ENCODE data around the gene PIGB.
"Not testable (repeated sequence)": the region's sequence is repeated elsewhere in the genome, so short reads cannot be mapped to it uniquely, and the experiment has no call there.

Gene PIGB

GRCh38 chr15:55302801-55303200, 16.2 kb upstream of the PIGB start:
- DNase-seq = not testable (repeated sequence)

DNA sequence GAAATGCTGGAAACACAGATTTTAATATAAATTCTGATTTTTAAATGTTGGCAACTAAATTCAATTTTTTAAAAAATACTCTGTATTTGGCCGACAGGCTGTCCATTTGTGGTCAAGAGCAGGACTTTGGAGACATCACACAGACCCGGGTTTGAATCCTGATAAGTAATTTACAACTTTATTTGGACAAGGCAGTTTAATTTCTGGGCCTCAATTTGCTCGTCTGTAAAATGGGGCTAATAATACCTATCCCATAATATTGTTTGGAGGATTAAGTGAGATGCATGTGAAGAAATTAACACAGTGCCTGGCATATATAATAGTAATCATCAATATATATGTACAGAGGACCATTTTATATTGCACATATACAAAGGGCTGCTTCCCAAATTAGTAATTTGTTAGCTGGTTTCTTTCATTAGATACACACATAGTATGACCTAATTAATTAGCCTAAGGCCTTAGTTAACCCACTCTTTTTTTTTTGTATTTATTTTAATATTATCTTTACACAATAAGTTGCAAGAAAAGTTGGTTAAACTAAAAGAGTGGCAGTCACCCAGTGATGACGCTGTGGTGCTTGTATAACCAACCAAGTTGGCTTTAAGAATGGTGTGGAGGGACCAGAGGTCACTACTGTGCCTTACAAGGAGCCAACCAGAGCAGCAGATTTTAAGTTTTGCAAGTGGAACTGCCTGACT, 665 bp downstream of the PIGB start:
- DNase-seq = peak; percentile 14

GRCh38 chr15:55320238-55320550, 1.2 kb downstream of the PIGB start:
- no peak for DNase-seq

GRCh38 chr15:55320963-55321362, 1.9 kb downstream of the PIGB start:
- no peak for DNase-seq

- no peak for DNase-seq
Observed at GRCh38 chr15:55322467-55322866, 3.4 kb downstream of the PIGB start.

- no peak for DNase-seq
Observed at GRCh38 chr15:55327387-55327786, 8.4 kb downstream of the PIGB start.

GRCh38 chr15:55334371-55334770, 15.3 kb downstream of the PIGB start:
- DNase-seq = no peak

DNA sequence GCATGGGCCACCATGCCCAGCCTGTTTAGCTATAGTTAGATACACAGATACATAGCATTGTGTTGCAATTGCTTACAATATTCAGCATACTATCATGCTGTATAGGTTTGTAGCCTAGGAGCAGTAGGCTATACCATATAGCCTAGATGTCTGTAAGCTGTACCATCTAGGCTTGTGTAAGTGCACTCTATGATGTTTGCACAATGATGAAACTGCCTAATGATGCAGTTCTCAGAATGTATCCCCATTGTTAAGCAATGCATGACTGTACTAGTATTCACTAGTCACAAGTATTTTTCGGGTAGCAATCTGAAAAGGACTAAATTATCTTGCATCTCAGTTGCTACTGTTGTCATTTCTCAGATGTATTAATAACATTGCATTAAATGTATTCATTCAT, 16.0 kb downstream of the PIGB start:
- no peak for DNase-seq

- no peak for DNase-seq
Observed at GRCh38 chr15:55337160-55337559, 18.1 kb downstream of the PIGB start.

DNA sequence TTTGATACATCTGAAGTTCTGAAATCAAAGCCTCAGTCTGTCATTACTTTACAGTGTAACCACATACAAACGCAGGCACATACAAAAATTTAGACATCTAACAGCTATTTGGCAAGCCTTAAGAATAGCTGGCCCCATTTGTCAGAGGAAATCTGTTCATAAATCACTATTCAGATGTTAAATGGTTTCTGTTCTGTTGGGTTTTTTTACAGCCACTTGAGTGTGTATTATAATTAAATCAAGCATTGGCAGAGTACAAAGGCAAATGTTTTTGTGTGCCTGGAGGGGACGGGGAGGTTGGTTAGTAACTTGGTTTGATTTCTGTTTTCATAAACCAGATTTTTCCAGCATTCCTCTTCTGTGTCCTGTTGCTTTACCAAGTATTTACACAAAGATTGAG, 24.1 kb downstream of the PIGB start:
- DNase-seq = no peak

DNA sequence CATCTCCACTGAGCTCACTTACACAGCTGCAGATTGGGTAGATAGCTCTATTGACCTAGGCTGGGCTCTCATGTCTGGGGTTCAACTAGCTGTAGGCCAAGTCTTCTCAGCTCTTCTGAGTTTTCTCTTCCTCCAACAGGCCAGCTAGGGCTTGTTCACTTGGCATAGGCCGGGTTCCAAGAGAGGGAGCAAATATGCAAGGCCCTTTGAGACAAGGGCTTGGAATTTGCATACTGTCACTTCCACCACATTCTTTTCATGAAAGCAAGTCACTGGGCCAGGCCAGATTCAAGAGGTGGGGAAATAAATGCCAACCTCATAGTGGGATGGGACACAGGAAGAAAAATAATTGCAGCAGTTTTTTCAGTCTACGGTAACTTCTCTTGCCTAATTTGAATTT, 25.2 kb downstream of the PIGB start:
- no peak for DNase-seq

- no peak for DNase-seq
Observed at GRCh38 chr15:55348281-55348778, 29.3 kb downstream of the PIGB start.

DNA sequence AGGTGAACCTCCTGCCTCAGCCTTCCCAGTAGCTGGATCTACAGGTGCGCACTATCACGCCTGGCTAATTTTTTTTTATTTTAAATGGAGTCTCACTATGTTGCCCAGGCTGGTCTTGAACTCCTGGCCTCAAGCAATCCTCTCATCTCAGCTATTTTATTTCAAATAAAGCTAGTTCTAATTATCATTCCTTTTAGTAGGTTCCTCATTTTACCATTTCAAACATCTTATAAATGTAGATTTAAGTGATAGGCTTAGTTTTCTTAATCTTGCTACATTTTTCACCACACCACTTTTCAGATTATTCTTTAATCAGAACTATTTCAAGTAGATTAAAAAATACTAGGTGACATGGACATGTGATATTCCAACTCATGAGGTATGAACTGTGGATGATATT, 30.3 kb downstream of the PIGB start:
- DNase-seq = no peak

- no peak for DNase-seq
Observed at GRCh38 chr15:55353025-55353424, 34.0 kb downstream of the PIGB start.

DNA sequence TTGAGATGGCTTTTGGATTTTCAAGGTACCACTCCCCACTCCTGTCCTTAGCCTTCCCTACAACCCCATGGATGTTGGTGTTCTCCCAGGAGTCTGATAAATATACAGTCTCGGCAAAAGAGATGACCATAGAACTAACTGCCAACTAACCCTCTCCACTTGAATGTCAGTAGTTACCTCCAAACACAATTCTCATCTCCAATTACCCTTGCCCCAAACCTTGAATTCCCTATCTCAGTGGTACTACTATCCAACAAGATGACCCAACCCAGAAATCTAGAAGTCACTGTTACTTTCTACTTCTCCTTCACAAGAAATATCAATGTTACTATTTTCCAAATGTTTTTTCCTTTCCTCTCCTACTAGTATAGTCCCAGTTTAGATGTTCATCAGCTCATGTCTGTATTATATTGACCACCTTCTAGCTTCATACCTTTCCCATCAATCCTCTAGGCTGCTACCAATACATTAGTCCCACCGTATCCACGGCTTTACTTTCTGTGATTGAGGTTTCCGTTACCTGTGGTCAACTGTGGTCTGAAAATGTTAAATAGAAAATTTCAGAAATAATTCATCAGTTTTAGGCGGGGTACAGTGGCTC, 38.1 kb downstream of the PIGB start:
- no peak for DNase-seq

DNA sequence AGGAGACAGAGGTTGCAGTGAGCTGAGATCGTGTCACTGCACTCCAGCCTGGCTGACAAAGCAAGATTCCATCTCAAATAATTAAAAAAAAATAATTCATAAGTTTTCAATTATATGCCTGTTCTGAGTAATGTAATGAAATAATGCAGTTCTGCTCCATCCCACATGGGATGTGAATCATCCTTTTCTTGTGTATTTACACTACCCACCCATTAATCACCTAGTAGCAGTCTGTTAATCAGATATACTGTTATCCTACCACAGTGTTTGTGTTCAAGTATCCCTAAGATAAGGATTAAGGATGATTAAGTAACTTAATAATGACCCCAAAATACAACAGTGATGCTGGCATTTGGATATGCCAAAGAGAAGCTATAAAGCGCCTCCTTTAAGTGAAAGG, 38.8 kb downstream of the PIGB start:
- no peak for DNase-seq

- no peak for DNase-seq
Observed at GRCh38 chr15:55358471-55358870, 39.4 kb downstream of the PIGB start.

GRCh38 chr15:55360256-55360655, 41.2 kb downstream of the PIGB start:
- DNase-seq = no peak

DNA sequence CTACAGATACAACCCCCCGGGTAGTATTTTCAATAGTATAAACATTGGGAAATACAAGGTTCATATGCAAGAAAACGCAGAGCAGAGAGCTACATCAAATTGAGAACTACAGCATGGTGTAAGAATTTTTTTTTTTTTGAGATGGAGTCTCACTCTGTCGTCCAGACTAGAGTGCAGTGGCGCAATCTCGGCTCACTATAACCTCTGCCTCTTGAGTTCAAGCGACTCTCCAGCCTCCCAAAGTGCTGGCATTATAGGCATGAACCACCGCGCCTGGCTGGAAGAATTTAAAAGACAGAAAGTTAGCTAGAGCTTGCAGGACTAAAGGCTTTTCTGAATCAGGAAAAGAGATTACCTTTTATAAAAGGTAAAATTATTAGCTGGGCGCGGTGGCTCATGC, 42.0 kb downstream of the PIGB start:
- DNase-seq = no peak

GRCh38 chr15:55362641-55363040, 43.6 kb downstream of the PIGB start:
- DNase-seq = no peak

GRCh38 chr15:55366981-55367380, 48.0 kb downstream of the PIGB start:
- no peak for DNase-seq

DNA sequence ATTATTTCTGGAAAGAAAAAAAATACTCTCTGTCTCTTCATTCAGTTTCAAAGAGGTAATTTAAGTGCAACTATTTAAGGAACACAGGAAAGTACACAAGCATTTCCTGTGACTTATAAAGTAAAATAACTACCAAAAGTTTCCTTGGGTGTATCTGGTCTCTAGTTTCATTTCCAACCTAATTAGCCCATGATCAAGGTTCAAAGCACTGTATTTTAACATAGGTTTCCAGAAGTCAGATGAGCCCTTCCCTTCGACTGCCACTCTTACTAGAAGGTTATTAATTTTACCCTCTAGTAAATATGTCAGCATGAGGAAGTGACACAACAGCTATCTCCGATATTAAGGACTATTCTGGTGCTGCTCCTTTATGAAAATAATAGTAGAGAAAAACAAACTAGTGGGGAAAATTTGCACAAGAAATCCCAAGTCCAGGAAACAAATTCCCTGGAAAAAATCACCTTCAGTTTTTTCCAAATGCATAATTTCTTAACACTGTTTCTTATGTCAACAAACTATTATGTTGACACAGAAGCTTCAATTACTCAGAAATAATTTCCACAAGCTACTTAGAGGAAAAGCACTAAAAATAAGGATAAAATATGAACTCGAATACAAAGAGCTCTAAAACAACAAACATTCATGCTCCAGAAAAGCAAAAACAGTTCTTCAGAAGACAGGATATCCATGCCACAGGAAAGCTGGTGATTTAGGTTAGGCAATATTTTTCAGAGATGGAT, 53.8 kb downstream of the PIGB start:
- no peak for DNase-seq

DNA sequence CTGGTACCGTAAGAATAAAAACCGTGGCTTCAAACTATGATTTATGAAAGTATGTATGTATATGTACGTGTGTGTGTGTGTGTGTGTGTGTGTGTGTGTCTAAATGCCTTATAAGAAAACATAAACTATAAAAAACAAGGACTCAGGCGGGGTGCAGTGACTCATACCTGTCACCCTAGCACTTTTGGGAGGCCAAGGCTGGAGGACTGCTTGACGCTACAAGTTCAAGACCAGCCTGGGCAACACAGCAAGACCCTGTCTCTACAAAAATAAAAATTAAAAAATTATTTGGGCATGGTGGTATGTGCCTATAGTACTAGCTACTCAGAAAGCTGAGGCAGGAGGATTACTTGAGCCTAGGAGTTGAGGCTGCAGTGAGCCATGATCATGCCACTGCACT, 60.1 kb downstream of the PIGB start:
- no peak for DNase-seq

DNA sequence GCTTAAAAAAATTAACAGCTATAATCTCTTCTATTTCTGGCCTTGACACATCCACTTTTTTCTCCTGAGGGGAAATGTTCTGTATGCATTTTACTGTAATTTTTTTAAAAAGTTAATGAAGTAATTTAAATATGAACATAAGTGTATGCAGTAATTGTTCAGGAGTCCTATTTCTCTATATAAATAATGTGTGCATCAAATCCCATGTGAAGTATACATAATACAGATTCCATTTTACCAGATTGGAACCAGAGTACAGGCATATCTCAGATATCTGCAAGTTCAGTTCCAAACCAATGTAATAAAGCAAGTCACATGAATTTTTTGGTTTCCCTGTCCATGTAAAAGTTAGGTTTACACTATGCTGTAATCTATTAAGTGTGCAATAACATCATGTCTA, 62.6 kb downstream of the PIGB start:
- no peak for DNase-seq
